ENCODE results near the gene FEV.

The FEV gene

DNA sequence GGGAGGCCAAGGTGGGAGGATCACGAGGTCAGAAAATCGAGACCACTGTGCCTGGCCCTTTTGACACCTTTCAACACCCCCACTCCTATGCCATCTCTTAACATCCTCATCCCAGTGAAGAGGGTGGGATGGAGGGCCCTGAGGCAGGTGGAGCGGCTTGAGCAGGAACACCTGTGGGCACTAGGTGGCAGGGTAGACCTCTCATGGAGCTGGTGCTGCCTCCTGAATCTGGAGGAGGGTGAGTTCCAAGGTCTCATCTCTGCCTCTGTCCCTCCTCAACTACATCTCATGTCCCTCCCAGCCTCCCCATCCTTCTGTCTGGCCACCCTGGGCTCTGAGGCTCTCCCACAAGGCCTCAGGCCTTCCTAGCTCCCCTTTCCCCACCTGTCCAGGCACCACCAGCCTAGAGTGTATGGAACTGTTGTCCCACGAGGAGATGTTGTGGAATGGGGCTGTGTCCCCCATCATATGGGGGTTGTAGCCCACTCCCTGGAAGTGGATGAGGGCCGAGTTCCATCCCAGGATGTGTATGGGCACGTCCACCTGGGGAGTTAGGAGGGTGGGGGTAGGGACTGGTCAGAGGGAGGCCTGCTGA is 25.3 kb upstream of the FEV start:
- TF ChIP-seq, protein P1, sequence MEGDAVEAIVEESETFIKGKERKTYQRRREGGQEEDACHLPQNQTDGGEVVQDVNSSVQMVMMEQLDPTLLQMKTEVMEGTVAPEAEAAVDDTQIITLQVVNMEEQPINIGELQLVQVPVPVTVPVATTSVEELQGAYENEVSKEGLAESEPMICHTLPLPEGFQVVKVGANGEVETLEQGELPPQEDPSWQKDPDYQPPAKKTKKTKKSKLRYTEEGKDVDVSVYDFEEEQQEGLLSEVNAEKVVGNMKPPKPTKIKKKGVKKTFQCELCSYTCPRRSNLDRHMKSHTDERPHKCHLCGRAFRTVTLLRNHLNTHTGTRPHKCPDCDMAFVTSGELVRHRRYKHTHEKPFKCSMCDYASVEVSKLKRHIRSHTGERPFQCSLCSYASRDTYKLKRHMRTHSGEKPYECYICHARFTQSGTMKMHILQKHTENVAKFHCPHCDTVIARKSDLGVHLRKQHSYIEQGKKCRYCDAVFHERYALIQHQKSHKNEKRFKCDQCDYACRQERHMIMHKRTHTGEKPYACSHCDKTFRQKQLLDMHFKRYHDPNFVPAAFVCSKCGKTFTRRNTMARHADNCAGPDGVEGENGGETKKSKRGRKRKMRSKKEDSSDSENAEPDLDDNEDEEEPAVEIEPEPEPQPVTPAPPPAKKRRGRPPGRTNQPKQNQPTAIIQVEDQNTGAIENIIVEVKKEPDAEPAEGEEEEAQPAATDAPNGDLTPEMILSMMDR (IDR thresholded peaks at IDR 0.05; ENCODE audit: low read depth, low read length), result peak; percentile 53
- Histone ChIP-seq H3K4me3 (ENCODE audit: low read depth, low read length) (no peak overlapping the region), H3K27me3 (no peaks in the 10 kb centered on the region), H3K36me3 (no peaks in the 10 kb centered on the region), H3K4me1 (no peaks in the 10 kb centered on the region), H3K9me3 (no peaks in the 10 kb centered on the region)
- no peak for DNase-seq

DNA sequence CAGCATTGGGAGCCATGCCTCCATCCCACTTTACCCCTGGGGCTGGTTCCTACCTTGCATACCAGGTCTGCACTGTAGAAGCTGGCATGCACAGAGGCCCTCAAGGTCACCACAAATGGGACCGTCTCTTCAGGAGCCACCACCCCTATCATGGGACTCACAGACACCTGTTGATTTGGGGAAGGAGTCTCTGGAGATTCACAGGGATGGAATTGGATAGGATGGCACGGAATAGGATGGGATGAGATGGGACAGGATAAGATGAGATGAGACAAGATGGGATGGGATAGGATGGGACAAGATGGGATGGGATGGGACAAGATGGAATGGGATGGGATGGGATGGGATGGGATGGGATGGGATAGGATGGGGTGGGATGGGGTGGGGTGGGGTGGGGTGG is 24.3 kb upstream of the FEV start:
- H3K9me3 ChIP-seq, result no peaks in the 10 kb centered on the region
- no peak overlapping the region for H3K4me3 ChIP-seq (ENCODE audit: low read depth, low read length)
- no peaks in the 10 kb centered on the region for H3K27me3 ChIP-seq
- no peaks in the 10 kb centered on the region for H3K36me3 ChIP-seq
- DNase-seq, result no peak
- H3K4me1 ChIP-seq, result no peaks in the 10 kb centered on the region
- TF ChIP-seq, protein P1 (IDR thresholded peaks at IDR 0.05; ENCODE audit: low read depth, low read length), result no peak

DNA sequence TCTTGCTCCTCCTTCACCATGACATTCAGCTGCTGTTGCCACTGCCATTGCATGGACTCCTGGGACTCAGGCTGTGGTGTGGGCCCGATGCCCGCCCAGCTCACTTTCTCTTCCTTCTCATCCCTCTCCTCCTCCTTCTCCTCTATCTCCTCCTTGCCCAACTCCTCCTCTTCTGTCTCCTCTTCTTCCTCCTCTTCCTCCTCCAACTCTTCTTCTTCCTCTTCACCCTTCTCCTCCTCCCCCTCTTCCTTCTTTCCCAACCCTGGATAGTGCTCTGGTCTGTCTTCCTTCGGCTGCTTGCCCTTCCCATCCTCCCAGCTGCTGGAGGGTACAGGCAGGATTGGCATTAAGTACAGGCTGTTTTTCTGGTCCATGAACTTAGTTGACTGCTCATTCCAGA is 19.0 kb upstream of the FEV start:
- no peak for DNase-seq
- peaks cover 25% of the 10 kb centered on the region for H3K4me1 ChIP-seq
- no peak overlapping the region for H3K4me3 ChIP-seq (ENCODE audit: low read depth, low read length)
- no peaks in the 10 kb centered on the region for H3K9me3 ChIP-seq
- no peaks in the 10 kb centered on the region for H3K36me3 ChIP-seq
- TF ChIP-seq, protein P1 (IDR thresholded peaks at IDR 0.05; ENCODE audit: low read depth, low read length), result no peak
- H3K27me3 ChIP-seq, result no peaks in the 10 kb centered on the region

DNA sequence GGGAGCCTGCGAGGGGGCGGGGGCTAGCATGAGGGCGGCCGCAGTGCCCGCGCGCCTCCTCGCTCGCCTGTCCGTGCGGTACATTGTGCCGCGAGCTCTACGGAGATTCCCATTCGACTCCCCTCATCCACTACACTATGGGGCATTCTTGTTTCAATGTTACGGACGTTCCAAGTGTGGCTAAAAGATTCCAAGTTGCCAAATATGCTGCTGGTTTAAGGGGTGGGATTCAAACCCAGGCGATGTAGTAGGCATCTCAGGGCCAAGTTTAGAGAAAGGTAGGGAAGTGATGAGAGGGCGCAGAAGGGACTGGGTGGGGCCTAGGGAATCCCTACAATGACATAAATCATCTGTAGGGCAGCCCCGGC is 18.3 kb upstream of the FEV start:
- TF ChIP-seq, protein P1 (IDR thresholded peaks at IDR 0.05; ENCODE audit: low read depth, low read length), result no peak
- H3K4me3 ChIP-seq (ENCODE audit: low read depth, low read length), result peak overlapping the region; percentile 76
- no peaks in the 10 kb centered on the region for H3K36me3 ChIP-seq
- DNase-seq, result no peak
- H3K9me3 ChIP-seq, result no peaks in the 10 kb centered on the region
- H3K4me1 ChIP-seq, result peaks cover 30% of the 10 kb centered on the region
- H3K27me3 ChIP-seq, result no peaks in the 10 kb centered on the region

DNA sequence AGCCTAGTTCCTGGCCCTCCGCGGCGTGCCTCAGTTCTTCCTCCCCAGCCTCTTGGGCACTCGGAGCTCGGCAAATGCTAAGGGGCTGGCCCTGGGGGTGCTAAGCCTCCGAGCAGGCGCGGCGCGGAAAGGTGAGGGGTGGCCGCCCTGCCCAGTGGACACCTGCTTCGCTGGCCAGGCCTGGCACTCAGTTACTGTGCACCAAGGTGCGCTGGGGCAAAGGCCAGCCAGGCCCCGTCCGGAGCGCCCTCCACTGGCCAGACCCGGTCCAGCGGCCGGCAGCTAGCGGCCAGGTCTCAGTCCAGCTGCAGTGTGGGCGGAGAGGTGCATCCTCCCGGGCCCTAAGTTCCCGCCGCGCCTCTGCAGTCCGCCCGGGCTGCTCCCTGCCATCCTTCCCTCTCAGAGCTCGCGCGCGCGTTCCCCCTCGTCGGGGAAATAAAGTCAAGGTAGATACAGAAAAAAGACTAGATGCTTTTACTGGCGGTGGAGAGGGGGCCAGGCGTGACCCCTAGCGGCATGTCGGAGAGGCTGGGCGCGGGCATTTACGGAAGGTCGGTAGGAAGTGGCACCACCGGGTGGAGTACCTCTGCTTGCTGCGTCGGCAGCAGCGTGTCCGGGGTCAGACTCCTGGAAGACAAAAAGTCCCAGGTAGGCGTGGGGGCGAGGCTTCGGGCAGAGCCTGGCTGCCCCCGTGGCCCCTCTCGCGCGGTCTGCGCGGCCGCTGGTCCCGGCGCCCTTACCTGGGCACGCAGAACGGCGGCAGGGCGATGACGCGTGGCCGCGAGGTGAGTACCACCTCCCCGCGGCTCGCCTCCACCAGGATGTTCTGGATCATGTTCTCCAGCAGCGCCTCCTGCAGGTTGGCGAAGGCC is 17.6 kb upstream of the FEV start:
- H3K9me3 ChIP-seq, result no peaks in the 10 kb centered on the region
- no peaks in the 10 kb centered on the region for H3K36me3 ChIP-seq
- H3K27me3 ChIP-seq, result no peaks in the 10 kb centered on the region
- TF ChIP-seq, protein P1 (IDR thresholded peaks at IDR 0.05; ENCODE audit: low read depth, low read length), result peak; percentile 68
- DNase-seq, result peak; percentile 95
- H3K4me3 ChIP-seq (ENCODE audit: low read depth, low read length), result peak overlapping the region; percentile 76
- H3K4me1 ChIP-seq, result peaks cover 36% of the 10 kb centered on the region
